Activated B cell treated with CpG ODN at 0.5 μM for 24 hours (primary cell): ENCODE data around the gene FAM168B. TPM values are rescaled to one million over a fixed set of nuclear protein-coding genes. Genes with fewer than 3 reads are reported as not detected.
"Not testable (repeated sequence)": the region's sequence is repeated elsewhere in the genome, so short reads cannot be mapped to it uniquely, and the experiment has no call there.

Experiments
- ATAC-seq: fragments of 200-7000 bp; cut with Tn5 transposase; one replicate; pipeline ENCODE4 v1.10.0; 2021; ENCODE audit warnings: low read depth, mild to moderate bottlenecking, moderate library complexity
- CTCF ChIA-PET: fragments of 350-600 bp; sonication (Branson Sonifier 250); formaldehyde crosslinking; loops from one replicate; lab custom pipeline; 2021; ENCODE audit warnings: antibody characterized with exemption; lab: Charles Lee
- POLR2A ChIA-PET: fragments of 350-600 bp; sonication (Branson Sonifier 250); formaldehyde crosslinking; loops from one replicate; lab custom pipeline; 2021; ENCODE audit warnings: antibody characterized with exemption; lab: Charles Lee
- DNase-seq: peaks from one replicate; pipeline ENCODE4 v3.0.0; 2022
- H3K27ac Mint-ChIP-seq: one replicate; pipeline ENCODE4 v1.8.0; 2020; ENCODE audit warnings: mixed read lengths
- H3K27me3 Mint-ChIP-seq: one replicate; pipeline ENCODE4 v1.8.0; 2021; ENCODE audit warnings: mixed read lengths
- H3K36me3 Mint-ChIP-seq: one replicate; pipeline ENCODE4 v1.8.0; 2021; ENCODE audit warnings: low read depth, mixed read lengths
- H3K4me1 Mint-ChIP-seq: one replicate; pipeline ENCODE4 v1.8.0; 2021; ENCODE audit warnings: mixed read lengths
- H3K4me3 Mint-ChIP-seq: one replicate; pipeline ENCODE4 v1.8.0; 2020; ENCODE audit warnings: mild to moderate bottlenecking, mixed read lengths
- H3K9me3 Mint-ChIP-seq: one replicate; pipeline ENCODE4 v1.8.0; 2020; ENCODE audit warnings: mixed read lengths
- intact Hi-C: fragments of 100-400 bp; cut with micrococcal nuclease; formaldehyde crosslinking; loops from one replicate; pipeline ENCODE4 v1.15.1; 2024
- total RNA-seq: library from RNA; stranded (reverse); gene quantifications from 2 replicates; pipeline ENCODE4 v1.2.3, GENCODE V29; 2022
- TF ChIP-seq, protein P1 (sequence below): fragments of 200-600 bp; IDR thresholded peaks from one replicate; pipeline ENCODE4 v1.8.0; 2022; ENCODE audit warnings: antibody characterized with exemption, mild to moderate bottlenecking

Gene FAM168B
- total RNA-seq, 1 donor from 2014 or later: 62.5 TPM

DNA sequence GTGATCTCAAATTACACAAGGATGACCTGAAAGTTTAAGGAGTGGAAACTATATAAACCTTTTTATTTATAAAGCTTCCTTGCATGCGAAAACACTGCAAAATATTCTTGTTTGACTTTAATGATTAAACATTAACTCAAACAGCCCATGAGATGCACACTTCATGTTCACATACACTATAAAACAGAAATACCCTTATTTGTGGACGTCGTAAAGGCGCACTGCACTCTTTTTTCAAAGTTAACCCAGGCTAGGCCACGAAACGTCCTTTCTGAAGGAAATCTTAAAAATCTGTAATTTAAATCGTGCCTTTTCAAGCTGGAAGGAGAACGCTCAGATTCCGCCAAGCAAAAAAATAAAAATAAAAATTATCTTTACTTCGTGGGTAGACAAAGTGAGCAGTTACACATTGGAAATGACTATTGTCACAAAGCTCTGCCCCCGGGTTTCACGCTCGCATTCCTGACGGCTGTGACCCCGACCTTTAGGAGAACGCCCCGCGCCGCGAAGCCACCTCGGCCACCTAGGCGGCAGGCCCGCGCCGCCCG is 728 bp downstream of the FAM168B start:
- ATAC-seq (no peak), DNase-seq (no peak)
- H3K9me3 Mint-ChIP-seq: no peaks in the 10 kb centered on the region
- peaks cover 25% of the 10 kb centered on the region for H3K36me3 Mint-ChIP-seq
- peak overlapping the region; percentile 82 for H3K27ac Mint-ChIP-seq
- ChIA-PET POLR2A (interaction anchor here (1.2 to 3.5 kb wide), 5 partner anchors 12 to 751 kb away, joined by 6 to 82 read pairs (median 7); partner anchors contain the start of genes MZT2A and PLEKHB2), CTCF (interaction anchor here (1.3 to 1.9 kb wide), 2 partner anchors 12 to 400 kb away, joined by 3 to 5 read pairs; no protein-coding TSS in a partner anchor)
- peak overlapping the region; percentile 83 for H3K4me3 Mint-ChIP-seq
- H3K27me3 Mint-ChIP-seq: no peaks in the 10 kb centered on the region
- TF ChIP-seq, protein P1, sequence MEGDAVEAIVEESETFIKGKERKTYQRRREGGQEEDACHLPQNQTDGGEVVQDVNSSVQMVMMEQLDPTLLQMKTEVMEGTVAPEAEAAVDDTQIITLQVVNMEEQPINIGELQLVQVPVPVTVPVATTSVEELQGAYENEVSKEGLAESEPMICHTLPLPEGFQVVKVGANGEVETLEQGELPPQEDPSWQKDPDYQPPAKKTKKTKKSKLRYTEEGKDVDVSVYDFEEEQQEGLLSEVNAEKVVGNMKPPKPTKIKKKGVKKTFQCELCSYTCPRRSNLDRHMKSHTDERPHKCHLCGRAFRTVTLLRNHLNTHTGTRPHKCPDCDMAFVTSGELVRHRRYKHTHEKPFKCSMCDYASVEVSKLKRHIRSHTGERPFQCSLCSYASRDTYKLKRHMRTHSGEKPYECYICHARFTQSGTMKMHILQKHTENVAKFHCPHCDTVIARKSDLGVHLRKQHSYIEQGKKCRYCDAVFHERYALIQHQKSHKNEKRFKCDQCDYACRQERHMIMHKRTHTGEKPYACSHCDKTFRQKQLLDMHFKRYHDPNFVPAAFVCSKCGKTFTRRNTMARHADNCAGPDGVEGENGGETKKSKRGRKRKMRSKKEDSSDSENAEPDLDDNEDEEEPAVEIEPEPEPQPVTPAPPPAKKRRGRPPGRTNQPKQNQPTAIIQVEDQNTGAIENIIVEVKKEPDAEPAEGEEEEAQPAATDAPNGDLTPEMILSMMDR: no peak
- intact Hi-C loops: loop anchor here (1.0 to 5.0 kb wide), 6 partner anchors 13 to 1214 kb away; partner anchors contain the start of genes IMP4, MZT2A and PLEKHB2
- peaks cover 22% of the 10 kb centered on the region for H3K4me1 Mint-ChIP-seq

DNA sequence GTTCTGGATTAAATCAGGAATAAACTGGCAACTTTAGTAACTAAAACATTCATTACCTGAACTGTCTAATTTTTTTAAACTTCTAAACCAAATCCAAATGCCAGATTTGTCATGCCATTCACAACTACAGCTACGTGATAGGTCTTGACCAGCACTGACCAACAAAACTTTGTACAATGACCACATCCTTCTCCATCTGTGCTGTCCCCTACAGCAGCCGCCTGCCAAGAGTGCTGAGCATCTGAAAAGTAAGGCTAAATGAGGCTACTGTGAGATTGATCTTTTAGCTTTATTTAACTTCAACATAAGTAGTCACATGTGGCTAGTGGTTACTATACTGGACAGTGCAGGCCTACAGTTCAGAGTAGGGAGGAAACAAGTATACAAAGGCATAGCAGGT is 7.6 kb downstream of the FAM168B start:
- peaks cover 18% of the 10 kb centered on the region for H3K4me1 Mint-ChIP-seq
- no peak overlapping the region for H3K27ac Mint-ChIP-seq
- no peak overlapping the region for H3K4me3 Mint-ChIP-seq
- H3K36me3 Mint-ChIP-seq: peaks cover 71% of the 10 kb centered on the region
- intact Hi-C loops: no loop called here
- no peak for ATAC-seq
- no peak for DNase-seq
- ChIA-PET POLR2A (no interaction called here), CTCF (no interaction called here)
- no peaks in the 10 kb centered on the region for H3K9me3 Mint-ChIP-seq
- no peaks in the 10 kb centered on the region for H3K27me3 Mint-ChIP-seq
- TF ChIP-seq, protein P1: no peak

DNA sequence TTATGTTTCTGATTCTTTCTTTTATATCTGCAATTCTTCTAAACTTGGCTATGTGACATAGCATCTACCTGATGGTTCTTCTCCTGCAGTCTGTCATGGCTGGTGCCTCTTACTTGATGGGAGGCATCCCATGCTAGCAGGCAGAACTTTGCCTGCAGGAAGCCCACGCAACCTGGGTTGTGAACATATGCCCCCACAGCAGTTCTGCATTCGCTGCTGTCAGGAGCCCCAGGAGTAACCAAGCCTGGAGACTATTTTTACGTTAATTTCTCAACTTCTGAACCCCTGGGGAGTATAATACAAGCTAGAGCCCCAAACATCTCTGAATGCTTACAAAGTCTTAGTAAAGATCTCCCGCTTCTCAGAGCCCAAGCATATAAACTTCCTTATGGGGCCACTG is 12.1 kb downstream of the FAM168B start:
- TF ChIP-seq, protein P1: no peak
- intact Hi-C loops: no loop called here
- Mint-ChIP-seq H3K27me3 (no peaks in the 10 kb centered on the region), H3K27ac (no peak overlapping the region), H3K4me1 (peaks cover 13% of the 10 kb centered on the region), H3K36me3 (peaks cover 79% of the 10 kb centered on the region), H3K9me3 (no peaks in the 10 kb centered on the region), H3K4me3 (no peak overlapping the region)
- no peak for DNase-seq
- POLR2A ChIA-PET: no interaction called here
- ATAC-seq: no peak
- CTCF ChIA-PET: no interaction called here

DNA sequence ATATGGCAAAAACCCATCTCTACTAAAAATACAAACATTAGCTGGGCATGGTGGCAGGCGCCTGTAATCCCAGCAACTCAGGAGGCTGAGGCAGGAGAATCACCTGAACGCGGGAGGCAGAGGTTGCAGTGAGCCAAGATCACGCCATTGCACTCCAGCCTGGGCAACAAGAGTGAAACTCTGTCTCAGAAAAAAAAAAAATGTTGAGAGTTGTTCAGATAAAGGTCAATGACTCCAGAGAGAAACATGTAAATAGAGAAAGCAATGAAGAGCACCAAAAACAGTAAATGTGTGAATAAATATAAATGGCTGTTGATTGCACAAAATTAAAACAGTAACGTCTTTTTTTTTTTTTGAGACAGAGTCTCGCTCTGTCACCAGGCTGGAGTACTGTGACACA is 13.3 kb downstream of the FAM168B start:
- H3K4me1 Mint-ChIP-seq, H3K9me3 Mint-ChIP-seq, H3K27me3 Mint-ChIP-seq, ATAC-seq, H3K4me3 Mint-ChIP-seq, DNase-seq, H3K27ac Mint-ChIP-seq, intact Hi-C loops, CTCF ChIA-PET, POLR2A ChIA-PET: not testable (repeated sequence)
- peaks cover 79% of the 10 kb centered on the region for H3K36me3 Mint-ChIP-seq

DNA sequence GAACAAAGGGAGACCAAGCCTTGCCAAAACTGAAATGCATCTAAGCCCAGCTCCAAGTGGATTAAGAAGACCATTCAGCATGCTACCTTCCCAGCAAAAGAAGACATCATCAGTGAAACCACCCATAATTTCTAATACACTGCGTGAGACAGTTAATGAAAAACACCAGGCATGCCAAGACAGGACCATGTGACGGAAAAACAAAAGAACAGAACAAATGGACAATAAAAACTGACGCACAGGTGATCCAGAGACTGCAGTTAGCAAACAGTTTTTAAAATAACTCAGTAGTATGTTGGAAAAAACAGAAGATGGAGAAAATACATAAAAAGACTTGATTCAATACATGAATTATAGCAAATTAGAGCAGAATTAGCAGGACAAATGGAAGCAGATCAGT is 15.3 kb downstream of the FAM168B start:
- no peaks in the 10 kb centered on the region for H3K9me3 Mint-ChIP-seq
- H3K4me1 Mint-ChIP-seq: peaks cover 3% of the 10 kb centered on the region
- ChIA-PET CTCF (no interaction called here), POLR2A (no interaction called here)
- DNase-seq (no peak), ATAC-seq (no peak)
- no peak overlapping the region for H3K27ac Mint-ChIP-seq
- H3K36me3 Mint-ChIP-seq: peaks cover 86% of the 10 kb centered on the region
- H3K4me3 Mint-ChIP-seq: no peak overlapping the region
- intact Hi-C loops: no loop called here
- TF ChIP-seq, protein P1: no peak
- no peaks in the 10 kb centered on the region for H3K27me3 Mint-ChIP-seq
